ENCODE results near the gene RSPO1.
"Not testable (repeated sequence)": the region's sequence is repeated elsewhere in the genome, so short reads cannot be mapped to it uniquely, and the experiment has no call there.

The RSPO1 gene

GRCh38 chr1:37616330-37616729 is 18.4 kb downstream of the RSPO1 start:
- no peak for DNase-seq (ENCODE audit: low spot score)

GRCh38 chr1:37614105-37614504 is 20.6 kb downstream of the RSPO1 start:
- no peak for DNase-seq (ENCODE audit: low spot score)

- DNase-seq (ENCODE audit: low spot score): no peak
Observed at GRCh38 chr1:37612186-37612585, 22.5 kb downstream of the RSPO1 start.

GRCh38 chr1:37609994-37610393 is 24.7 kb downstream of the RSPO1 start:
- DNase-seq (ENCODE audit: low spot score): no peak

GRCh38 chr1:37609002-37609401 is 25.7 kb downstream of the RSPO1 start:
- DNase-seq (ENCODE audit: low spot score): no peak

GRCh38 chr1:37606481-37607263 is 28.0 kb downstream of the RSPO1 start:
- no peak for DNase-seq (ENCODE audit: low spot score)

GRCh38 chr1:37605806-37606474 is 28.8 kb downstream of the RSPO1 start:
- no peak for DNase-seq (ENCODE audit: low spot score)

GRCh38 chr1:37605061-37605650 is 29.5 kb downstream of the RSPO1 start:
- no peak for DNase-seq (ENCODE audit: low spot score)

GRCh38 chr1:37602750-37603694 is 31.7 kb downstream of the RSPO1 start:
- DNase-seq (ENCODE audit: low spot score): peak; percentile 52

- DNase-seq (ENCODE audit: low spot score): no peak
Observed at GRCh38 chr1:37601441-37601840, 33.3 kb downstream of the RSPO1 start.

- no peak for DNase-seq (ENCODE audit: low spot score)
Observed at GRCh38 chr1:37599940-37600339, 34.8 kb downstream of the RSPO1 start.

GRCh38 chr1:37596182-37596667 is 38.5 kb downstream of the RSPO1 start:
- DNase-seq (ENCODE audit: low spot score): peak; percentile 21

- DNase-seq (ENCODE audit: low spot score): peak; percentile 96
Observed at GRCh38 chr1:37595440-37596181, 39.1 kb downstream of the RSPO1 start, which contains the start of gene GNL2. GNL2 (minus strand) TSS chr1:37595937; CDS start chr1:37595822, 115 bp downstream.

GRCh38 chr1:37593726-37594125 is 41.0 kb downstream of the RSPO1 start:
- no peak for DNase-seq (ENCODE audit: low spot score)

- DNase-seq (ENCODE audit: low spot score): no peak
Observed at GRCh38 chr1:37588939-37589338, 45.8 kb downstream of the RSPO1 start.

- not testable (repeated sequence) for DNase-seq (ENCODE audit: low spot score)
Observed at GRCh38 chr1:37584544-37584943, 50.1 kb downstream of the RSPO1 start.

- no peak for DNase-seq (ENCODE audit: low spot score)
Observed at GRCh38 chr1:37575692-37576091, 59.0 kb downstream of the RSPO1 start.

GRCh38 chr1:37574834-37575480 is 59.7 kb downstream of the RSPO1 start:
- DNase-seq (ENCODE audit: low spot score): no peak

GRCh38 chr1:37570528-37571334 is 64.0 kb downstream of the RSPO1 start:
- no peak for DNase-seq (ENCODE audit: low spot score)

GRCh38 chr1:37567023-37567422 is 67.7 kb downstream of the RSPO1 start:
- no peak for DNase-seq (ENCODE audit: low spot score)

Data from CD4-positive, alpha-beta T cell treated with Interleukin-15 for 4 hours (primary cell).